ENCODE results near the gene PARP15.

Gene PARP15

GRCh38 chr3:122623031-122623829 lies 45.8 kb downstream of the PARP15 start:
- no peak overlapping the region for H3K9ac ChIP-seq (ENCODE audit: low read depth, low read length)
- H3K36me3 ChIP-seq (ENCODE audit: insufficient read depth, low read length): peaks cover 50% of the 10 kb centered on the region; the same call in 1 of the 2 replicates

GRCh38 chr3:122626515-122627180 lies 49.2 kb downstream of the PARP15 start:
- ATAC-seq (ENCODE audit: insufficient read depth, low read depth): no peak
- DNase-seq: no peak
- no peaks in the 10 kb centered on the region for H3K27me3 ChIP-seq (ENCODE audit: insufficient read depth, low read length, poor library complexity)
- H3K9ac ChIP-seq (ENCODE audit: low read depth, low read length): no peak overlapping the region
- no peaks in the 10 kb centered on the region for H4K20me1 ChIP-seq (ENCODE audit: insufficient read depth, low read length)
- no peak overlapping the region for H3K4me3 ChIP-seq (ENCODE audit: low read depth in 1 of 2, low read length in 2 of 2)
- H2AFZ ChIP-seq (ENCODE audit: low read depth, low read length): no peak overlapping the region
- H3K79me2 ChIP-seq (ENCODE audit: insufficient read depth, low read length): no peaks in the 10 kb centered on the region
- H3K4me1 ChIP-seq (ENCODE audit: insufficient read depth, low read length): no peaks in the 10 kb centered on the region
- peaks cover 26% of the 10 kb centered on the region; the same call in 1 of the 2 replicates for H3K36me3 ChIP-seq (ENCODE audit: insufficient read depth, low read length)
- no peak overlapping the region for H3K27ac ChIP-seq (ENCODE audit: low read length)
- H3K9me3 ChIP-seq (ENCODE audit: insufficient read depth, low read length, severe bottlenecking): no peaks in the 10 kb centered on the region
- no peak overlapping the region for H3K4me2 ChIP-seq (ENCODE audit: insufficient read depth, low read length)
- TF ChIP-seq EZH2 (IDR thresholded peaks at IDR 0.05; ENCODE audit: borderline replicate concordance, low read depth, low read length, severe bottlenecking) (no peak), CTCF (IDR thresholded peaks at IDR 0.05; ENCODE audit: borderline replicate concordance, extremely low read depth, low read length, poor library complexity, severe bottlenecking) (no peak)

More at GRCh38 chr3:122623031-122623829, 45.8 kb downstream of the PARP15 start:
- H3K4me2 ChIP-seq (ENCODE audit: insufficient read depth, low read length): no peak overlapping the region
- H4K20me1 ChIP-seq (ENCODE audit: insufficient read depth, low read length): no peaks in the 10 kb centered on the region
- no peak for ATAC-seq (ENCODE audit: insufficient read depth, low read depth)
- no peaks in the 10 kb centered on the region for H3K27me3 ChIP-seq (ENCODE audit: insufficient read depth, low read length, poor library complexity)
- TF ChIP-seq EZH2 (IDR thresholded peaks at IDR 0.05; ENCODE audit: borderline replicate concordance, low read depth, low read length, severe bottlenecking): no peak
- TF ChIP-seq CTCF (IDR thresholded peaks at IDR 0.05; ENCODE audit: borderline replicate concordance, extremely low read depth, low read length, poor library complexity, severe bottlenecking): no peak
- no peak for DNase-seq
- H3K4me3 ChIP-seq (ENCODE audit: low read depth in 1 of 2, low read length in 2 of 2): no peak overlapping the region
- no peaks in the 10 kb centered on the region for H3K9me3 ChIP-seq (ENCODE audit: insufficient read depth, low read length, severe bottlenecking)
- H3K27ac ChIP-seq (ENCODE audit: low read length): no peak overlapping the region
- no peaks in the 10 kb centered on the region for H3K4me1 ChIP-seq (ENCODE audit: insufficient read depth, low read length)
- no peak overlapping the region for H2AFZ ChIP-seq (ENCODE audit: low read depth, low read length)
- H3K79me2 ChIP-seq (ENCODE audit: insufficient read depth, low read length): no peaks in the 10 kb centered on the region

- ATAC-seq (ENCODE audit: insufficient read depth, low read depth): no peak
- H3K4me2 ChIP-seq (ENCODE audit: insufficient read depth, low read length): no peak overlapping the region
These were observed 49.9 kb downstream of the PARP15 start for GRCh38 chr3:122627301-122627700.

More at GRCh38 chr3:122627301-122627700, 49.9 kb downstream of the PARP15 start:
- Histone ChIP-seq H3K9ac (ENCODE audit: low read depth, low read length) (no peak overlapping the region), H3K27me3 (ENCODE audit: insufficient read depth, low read length, poor library complexity) (no peaks in the 10 kb centered on the region), H2AFZ (ENCODE audit: low read depth, low read length) (no peak overlapping the region), H3K4me1 (ENCODE audit: insufficient read depth, low read length) (no peaks in the 10 kb centered on the region), H3K4me3 (ENCODE audit: low read depth in 1 of 2, low read length in 2 of 2) (no peak overlapping the region), H3K9me3 (ENCODE audit: insufficient read depth, low read length, severe bottlenecking) (no peaks in the 10 kb centered on the region), H4K20me1 (ENCODE audit: insufficient read depth, low read length) (no peaks in the 10 kb centered on the region), H3K27ac (ENCODE audit: low read length) (no peak overlapping the region), H3K36me3 (ENCODE audit: insufficient read depth, low read length) (peaks cover 21% of the 10 kb centered on the region; the same call in 1 of the 2 replicates), H3K79me2 (ENCODE audit: insufficient read depth, low read length) (no peaks in the 10 kb centered on the region)
- DNase-seq: no peak
- TF ChIP-seq EZH2 (IDR thresholded peaks at IDR 0.05; ENCODE audit: borderline replicate concordance, low read depth, low read length, severe bottlenecking) (no peak), CTCF (IDR thresholded peaks at IDR 0.05; ENCODE audit: borderline replicate concordance, extremely low read depth, low read length, poor library complexity, severe bottlenecking) (no peak)

All from DND-41 (cell line).